ENCODE results near the gene TENM3.

Gene TENM3

GRCh38 chr4:182574706-182575105 lies 331.5 kb downstream of the TENM3 start:
- DNase-seq (ENCODE audit: low read depth): no peak

GRCh38 chr4:182575225-182575624 lies 332.0 kb downstream of the TENM3 start:
- no peak for DNase-seq (ENCODE audit: low read depth)

- DNase-seq (ENCODE audit: low read depth): no peak
Measured at GRCh38 chr4:182576601-182577289, 333.5 kb downstream of the TENM3 start.

- DNase-seq (ENCODE audit: low read depth): no peak
Measured at GRCh38 chr4:182577411-182577810, 334.2 kb downstream of the TENM3 start.

- DNase-seq (ENCODE audit: low read depth): peak; percentile 79
Measured at GRCh38 chr4:182578402-182578801, 335.2 kb downstream of the TENM3 start.

GRCh38 chr4:182582245-182582644 lies 339.0 kb downstream of the TENM3 start:
- DNase-seq (ENCODE audit: low read depth): no peak

GRCh38 chr4:182583703-182584415 lies 340.7 kb downstream of the TENM3 start:
- DNase-seq (ENCODE audit: low read depth): no peak

GRCh38 chr4:182585321-182585720 lies 342.1 kb downstream of the TENM3 start:
- DNase-seq (ENCODE audit: low read depth): no peak

- DNase-seq (ENCODE audit: low read depth): no peak
Measured at GRCh38 chr4:182589100-182589499, 345.9 kb downstream of the TENM3 start.

GRCh38 chr4:182593402-182593801 lies 350.2 kb downstream of the TENM3 start:
- no peak for DNase-seq (ENCODE audit: low read depth)

- DNase-seq (ENCODE audit: low read depth): peak; percentile 83
Measured at GRCh38 chr4:182593864-182594263, 350.7 kb downstream of the TENM3 start.

- DNase-seq (ENCODE audit: low read depth): no peak
Measured at GRCh38 chr4:182600093-182600492, 356.9 kb downstream of the TENM3 start.

GRCh38 chr4:182600856-182601255 lies 357.7 kb downstream of the TENM3 start:
- DNase-seq (ENCODE audit: low read depth): no peak

GRCh38 chr4:182604161-182604622 lies 361.0 kb downstream of the TENM3 start:
- DNase-seq (ENCODE audit: low read depth): peak; percentile 64

- peak; percentile 75 for DNase-seq (ENCODE audit: low read depth)
Measured at GRCh38 chr4:182604953-182605352, 361.8 kb downstream of the TENM3 start.

GRCh38 chr4:182608525-182608924 lies 365.3 kb downstream of the TENM3 start:
- no peak for DNase-seq (ENCODE audit: low read depth)

- no peak for DNase-seq (ENCODE audit: low read depth)
Measured at GRCh38 chr4:182616476-182616875, 373.3 kb downstream of the TENM3 start.

- DNase-seq (ENCODE audit: low read depth): no peak
Measured at GRCh38 chr4:182619660-182620059, 376.5 kb downstream of the TENM3 start.

- no peak for DNase-seq (ENCODE audit: low read depth)
Measured at GRCh38 chr4:182620111-182620980, 377.1 kb downstream of the TENM3 start.

- DNase-seq (ENCODE audit: low read depth): no peak
Measured at GRCh38 chr4:182624281-182624680, 381.1 kb downstream of the TENM3 start.

- no peak for DNase-seq (ENCODE audit: low read depth)
Measured at GRCh38 chr4:182625193-182625592, 382.0 kb downstream of the TENM3 start.

GRCh38 chr4:182627996-182628395 lies 384.8 kb downstream of the TENM3 start:
- DNase-seq (ENCODE audit: low read depth): no peak

GRCh38 chr4:182628544-182628943 lies 385.3 kb downstream of the TENM3 start:
- no peak for DNase-seq (ENCODE audit: low read depth)

Measured in iris pigment epithelial cell (primary cell).